Heart left ventricle (tissue), 16 donors: ENCODE measurements around the gene NINL. TPM values are rescaled to one million over a fixed set of nuclear protein-coding genes. Genes with fewer than 3 reads are reported as not detected.

Experiments
- ATAC-seq, 4 donors: fragments of 200-7000 bp; cut with Tn5 transposase; one replicate each; pipeline ENCODE4 v1.9.1; 2020 to 2022; ENCODE audit warnings: moderate library complexity in 4 of 4, mild to moderate bottlenecking in 3 of 4, moderate number of reproducible peaks in 1 of 4
- DNase-seq, 5 donors: peaks; one replicate each; pipeline ENCODE4 v3.0.0-alpha.2; 2020
- H3K27ac ChIP-seq, 12 donors: fragments of 200-600 bp; sonication (generic) in 4 of 12; one replicate each; pipeline versions ENCODE4 v1.5.0 to v1.8.0; 2016 to 2022; ENCODE audit warnings: mild to moderate bottlenecking in 2 of 12
- H3K27me3 ChIP-seq, 9 donors: fragments of 200-600 bp; sonication (generic) in 2 of 9; one replicate each; pipeline versions ENCODE4 v1.5.1 to v1.8.0; 2016 to 2022; ENCODE audit warnings: mild to moderate bottlenecking in 3 of 9
- H3K36me3 ChIP-seq, 9 donors: fragments of 200-600 bp; sonication (generic) in 2 of 9; one replicate each; pipeline versions ENCODE4 v1.5.0 to v1.8.0; 2018 to 2022; ENCODE audit warnings: mild to moderate bottlenecking in 2 of 9
- H3K4me1 ChIP-seq, 12 donors: fragments of 200-600 bp; sonication (generic) in 4 of 12; one replicate each; pipeline versions ENCODE4 v1.5.0 to v1.8.0; 2016 to 2022; ENCODE audit warnings: mild to moderate bottlenecking in 3 of 12
- H3K4me3 ChIP-seq, 12 donors: fragments of 200-600 bp; sonication (generic) in 4 of 12; one replicate each; pipeline versions ENCODE4 v1.5.0 to v1.8.0; 2017 to 2022; ENCODE audit warnings: mild to moderate bottlenecking in 9 of 12, moderate library complexity in 4 of 12
- H3K9me3 ChIP-seq, 12 donors: fragments of 200-600 bp; sonication (generic) in 4 of 12; one replicate each; pipeline versions ENCODE4 v1.5.0 to v1.8.0; 2016 to 2022; ENCODE audit warnings: mild to moderate bottlenecking in 1 of 12
- CTCF ChIP-seq, 12 donors: fragments of 200-600 bp; sonication (generic) in 4 of 12; IDR thresholded peaks; one replicate each; pipeline versions ENCODE4 v1.5.0 to v1.8.0; 2018 to 2022; ENCODE audit warnings: antibody characterized with exemption in 12 of 12, mild to moderate bottlenecking in 5 of 12
- POLR2A ChIP-seq, 2 donors: fragments of 450-650 bp; IDR thresholded peaks; one replicate each; pipeline ENCODE4 v1.6.1; 2017; ENCODE audit warnings: antibody characterized with exemption in 2 of 2, mild to moderate bottlenecking in 2 of 2, moderate library complexity in 2 of 2
- WGBS, 4 donors: extraction: QIAGEN DNeasy Blood & Tissue Kit in 2 of 4; methylation state at CpG; one replicate each; pipeline versions ENCODE4 v1.1.5 to v1.1.7; 2013 to 2018; 5-methylcytosine and 5-hydroxymethylcytosine counted together
- intact Hi-C, 10 donors: fragments of 100-400 bp; cut with DNase I; formaldehyde crosslinking; loops; one replicate each; pipeline versions ENCODE4 v1.11.1 to v1.14.2; 2022
- polyA plus RNA-seq, 2 donors: library from polyadenylated mRNA; stranded (reverse); fragments of 200-250 nt; gene quantifications; one replicate each; pipeline ENCODE4 v1.2.3, GENCODE V29; 2013
- total RNA-seq, 9 donors: library from RNA; depleted of rRNA in 2 of 9; stranded (reverse); fragments of >200 nt in 2 of 9; fragmentation: NEBNext Ultra II Directional in 3 of 9; extraction: Animal tissue kit (Norgen Biotek cat#: 25700) in 3 of 9; gene quantifications; one replicate each; pipeline versions ENCODE4 v1.1.0 to v1.2.4, GENCODE V29; 2016 to 2023
- donor health status: ischemic (EF 13 %, LVEDD 7.1; RV severe dilation, severe dysfunction).
- donor health status: healthy with polysubstance abuse.
- donor health status: DM: no; HTN: yes; CAD: no.
- donor health status: DM: no; HTN: no; CAD: no.
- donor health status: ischemic (EF 25% LVEDD 6.9; RV normal size, moderate dysfunction).
- donor health status: ischemic (EF 25% LVEDD 5.7; RV mildly dilated, moderate dysfunction).
- donor health status: healthy.
- donor health status: DM: yes; HTN: yes; CAD: no.
- donor health status: ischemic (EF 35%, LVEDD 5.7; RV mildly dilated, moderate dysfunction).
- donor health status: nonischemic (EF 11% LVEDD 7.7; RV severe dilation, severe dysfunction).
- donor health status: DM: yes; HTN: yes; CAD: no.
- donor health status: PGD.
- donor health status: ischemic (EF 29% LVEDD 5.4; RV normal size, mild dysfunction).
- donor health status: nonischemic (EF 23%, LVEDD 6.1; RV moderate dilation, normal function).

The NINL gene
- total and polyA plus RNA-seq, 11 donors, result 0.78 to 7.1 (median 2.9) TPM

GRCh38 chr20:25496165-25496967, 89.0 kb downstream of the NINL start:
- no peak for TF ChIP-seq CTCF (IDR thresholded peaks at IDR 0.05)
- no peak for TF ChIP-seq POLR2A (IDR thresholded peaks at IDR 0.05)
- WGBS, 4 donors, result 92 to 99% (median 94%) methylated on average over 12 to 14 of the region's 14 CpGs
- H3K27me3 ChIP-seq, result no peaks in the 10 kb centered on the region

GRCh38 chr20:25495189-25495824, 90.0 kb downstream of the NINL start:
- WGBS, 4 donors, result 54 to 80% (median 72%) methylated on average over 11 to 18 of the region's 18 CpGs
- ATAC-seq (no peak), DNase-seq (peak in 1 of 5 donors; percentile 48)
- H3K4me3 ChIP-seq, result no peak overlapping the region
- H3K27me3 ChIP-seq, result no peaks in the 10 kb centered on the region
- intact Hi-C loops, result no loop called here
- TF ChIP-seq CTCF (IDR thresholded peaks at IDR 0.05), result no peak
- TF ChIP-seq POLR2A (IDR thresholded peaks at IDR 0.05), result no peak
- no peaks in the 10 kb centered on the region for H3K4me1 ChIP-seq
- H3K9me3 ChIP-seq, result no peaks in the 10 kb centered on the region
- H3K36me3 ChIP-seq, result peaks cover 0 to 9% (median 0%) of the 10 kb centered on the region in 9 donors
- H3K27ac ChIP-seq, result no peak overlapping the region

More at GRCh38 chr20:25496165-25496967, 89.0 kb downstream of the NINL start:
- H3K27ac ChIP-seq, result no peak overlapping the region
- peak in 1 of 5 donors; percentile 54 for DNase-seq
- no peaks in the 10 kb centered on the region for H3K9me3 ChIP-seq
- no peak for ATAC-seq
- no peak overlapping the region for H3K4me3 ChIP-seq
- H3K4me1 ChIP-seq, result no peaks in the 10 kb centered on the region
- intact Hi-C loops, result no loop called here
- peaks cover 0 to 9% (median 0%) of the 10 kb centered on the region in 9 donors for H3K36me3 ChIP-seq

- no peak for TF ChIP-seq CTCF (IDR thresholded peaks at IDR 0.05)
- TF ChIP-seq POLR2A (IDR thresholded peaks at IDR 0.05), result no peak
- DNase-seq (peak in 1 of 5 donors; percentile 44), ATAC-seq (peak in 1 of 4 donors; percentile 14)
- Histone ChIP-seq H3K27ac (no peak overlapping the region), H3K36me3 (peaks cover 0 to 9% (median 0%) of the 10 kb centered on the region in 9 donors), H3K9me3 (no peaks in the 10 kb centered on the region), H3K27me3 (no peaks in the 10 kb centered on the region), H3K4me1 (no peaks in the 10 kb centered on the region), H3K4me3 (no peak overlapping the region)
- intact Hi-C loops, result no loop called here
- 91 to 95% (median 92%) methylated on average over 13 to 17 of the region's 17 CpGs for WGBS, 4 donors
Measured at GRCh38 chr20:25494506-25495188, 90.7 kb downstream of the NINL start.
